Measurements from ENCODE around the gene ZNF513. TPM values are rescaled to one million over a fixed set of nuclear protein-coding genes. Genes with fewer than 3 reads are reported as not detected.
"Not testable (repeated sequence)": the region's sequence is repeated elsewhere in the genome, so short reads cannot be mapped to it uniquely, and the experiment has no call there.

Gene ZNF513
- 10 to 100 TPM; 15.6 to 16.7 TPM for total RNA-seq

GRCh38 chr2:27380626-27381545, at the start of gene ZNF513:
Gene ZNF513 (minus strand): TSS chr2:27380734. CDS start chr2:27380526, 208 bp downstream.
- H3K4me3 Mint-ChIP-seq: peak within 1 kb of the TSS; percentile 87
- H3K27me3 Mint-ChIP-seq: no peaks in the 10 kb centered on the region
- DNase-seq: peak; percentile 93
- peaks cover 37% of the 10 kb centered on the region for H3K4me1 Mint-ChIP-seq
- no peaks in the 10 kb centered on the region for H3K9me3 Mint-ChIP-seq
- H3K36me3 Mint-ChIP-seq (ENCODE audit: low read depth): peaks cover 80% of the 10 kb centered on the region
- CTCF ChIA-PET: interaction anchor here (0.6 to 3.4 kb wide), 5 partner anchors 10 to 303 kb away, joined by 3 to 14 read pairs (median 5); partner anchors contain the start of genes EIF2B4 and SNX17
- H3K27ac Mint-ChIP-seq: peak within 1 kb of the TSS; percentile 92
- POLR2A ChIA-PET: interaction anchor here (0.9 to 5.1 kb wide), 13 partner anchors 10 to 302 kb away, joined by 3 to 96 read pairs (median 10); partner anchors contain the start of genes CCDC121, EIF2B4, GPN1 and GTF3C2

DNA sequence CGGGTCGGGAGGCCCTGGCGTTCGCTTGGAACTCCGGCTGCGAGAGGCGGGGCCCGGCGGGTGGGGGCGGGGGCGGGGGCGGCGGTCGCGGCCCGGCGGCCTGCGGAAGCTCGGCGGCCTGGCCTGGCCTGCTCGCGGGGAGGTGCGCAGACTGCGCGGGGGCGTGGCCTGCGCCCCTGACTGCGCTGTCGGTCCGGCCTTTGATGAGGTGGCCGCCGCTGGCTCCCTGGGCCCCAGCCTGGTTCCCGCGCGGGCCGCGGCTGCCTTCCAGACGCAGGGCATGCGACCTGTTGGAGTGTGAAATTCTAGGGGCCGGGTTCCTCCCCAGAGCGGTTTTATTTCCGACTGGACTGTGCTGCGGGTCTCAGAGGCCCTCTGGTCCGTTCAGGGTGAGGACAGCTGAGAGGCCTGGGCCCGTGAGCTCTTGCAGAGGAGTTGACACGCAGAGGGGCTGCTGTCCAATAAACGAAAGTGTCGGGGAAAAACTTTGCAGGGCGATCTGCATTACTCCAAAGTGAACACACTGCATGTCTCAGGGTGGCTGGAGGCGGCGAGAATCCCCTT, 48.5 kb upstream of the ZNF513 start:
- Mint-ChIP-seq H3K27ac (peak overlapping the region; percentile 91), H3K4me3 (peak overlapping the region; percentile 98), H3K9me3 (no peaks in the 10 kb centered on the region), H3K36me3 (ENCODE audit: low read depth) (peaks cover 19% of the 10 kb centered on the region), H3K4me1 (peaks cover 30% of the 10 kb centered on the region), H3K27me3 (no peaks in the 10 kb centered on the region)
- POLR2A ChIA-PET: interaction anchor here (0.7 to 10.1 kb wide), 31 partner anchors 9 to 1323 kb away, joined by 3 to 155 read pairs (median 5); partner anchors contain the start of genes AGBL5, CAD, CCDC121 and EIF2B4
- CTCF ChIA-PET: interaction anchor here (1.0 to 5.4 kb wide), 8 partner anchors 20 to 259 kb away, joined by 3 to 36 read pairs (median 6); partner anchors contain the start of genes EIF2B4 and PPM1G
- peak; percentile 83 for DNase-seq

DNA sequence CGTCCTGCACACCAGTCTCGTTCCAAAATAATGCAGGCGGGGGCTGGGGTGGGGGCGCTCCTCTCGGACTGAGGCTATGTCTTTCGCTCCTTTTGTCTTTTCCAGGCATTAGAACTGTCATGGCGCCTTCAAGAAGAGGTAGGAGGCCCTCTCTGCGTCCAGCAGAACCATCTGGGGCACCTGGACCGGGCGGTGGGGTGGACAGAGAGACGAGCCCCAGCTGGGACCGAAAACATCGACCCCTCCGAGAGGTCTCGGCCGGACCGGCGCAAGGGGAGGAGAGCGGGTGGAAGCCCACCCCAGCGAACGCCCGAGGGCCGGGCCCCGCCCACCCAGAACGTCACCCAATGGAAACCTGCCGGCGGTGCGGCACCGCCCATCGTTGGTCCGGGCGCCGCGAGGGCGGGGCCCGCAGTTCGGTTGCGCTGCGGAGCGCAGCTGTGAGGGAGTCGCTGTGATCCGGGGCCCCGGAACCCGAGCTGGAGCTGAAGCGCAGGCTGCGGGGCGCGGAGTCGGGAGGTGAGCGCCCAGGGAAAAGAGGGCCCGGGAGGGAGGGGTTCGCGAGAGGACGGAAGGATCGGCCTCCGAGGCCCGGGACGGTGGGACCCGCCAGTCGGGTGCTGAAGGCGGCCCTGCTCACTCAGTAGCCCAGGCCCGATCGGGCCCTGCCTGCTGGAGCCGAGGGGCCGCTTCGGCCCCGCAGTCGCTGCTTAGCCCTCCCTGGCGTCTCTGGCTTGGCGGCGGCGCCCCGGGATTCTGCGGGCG, 47.9 kb upstream of the ZNF513 start, which contains the start of gene NRBP1:
NRBP1 (plus strand) TSS at position 419 of the 765 bp plus-strand sequence. CDS start 4,643 bp downstream, outside the sequence.
- H3K9me3 Mint-ChIP-seq: no peaks in the 10 kb centered on the region
- ChIA-PET CTCF (interaction anchor here (1.4 to 5.4 kb wide), 6 partner anchors 19 to 255 kb away, joined by 4 to 36 read pairs (median 12); partner anchors contain the start of genes EIF2B4 and PPM1G), POLR2A (interaction anchor here (0.9 to 10.1 kb wide), 23 partner anchors 8 to 1323 kb away, joined by 3 to 155 read pairs (median 8); partner anchors contain the start of genes AGBL5, CAD, CCDC121 and EIF2B4)
- peak within 1 kb of the TSS; percentile 92 for H3K27ac Mint-ChIP-seq
- peaks cover 13% of the 10 kb centered on the region for H3K36me3 Mint-ChIP-seq (ENCODE audit: low read depth)
- H3K4me3 Mint-ChIP-seq: peak within 1 kb of the TSS; percentile 98
- DNase-seq: peak; percentile 93
- peaks cover 26% of the 10 kb centered on the region for H3K4me1 Mint-ChIP-seq
- H3K27me3 Mint-ChIP-seq: no peaks in the 10 kb centered on the region

- POLR2A ChIA-PET: interaction anchor here (0.7 to 10.1 kb wide), 21 partner anchors 8 to 1324 kb away, joined by 3 to 155 read pairs (median 8); partner anchors contain the start of genes CAD, CCDC121, EIF2B4 and GPN1
- Mint-ChIP-seq H3K4me3 (peak overlapping the region; percentile 98), H3K36me3 (ENCODE audit: low read depth) (peaks cover 8% of the 10 kb centered on the region)
Measured at GRCh38 chr2:27427863-27428212, 47.3 kb upstream of the ZNF513 start.

GRCh38 chr2:27425039-27425438, 44.5 kb upstream of the ZNF513 start:
- CTCF ChIA-PET; H3K36me3 Mint-ChIP-seq (ENCODE audit: low read depth); H3K27ac Mint-ChIP-seq; DNase-seq; H3K27me3 Mint-ChIP-seq; H3K9me3 Mint-ChIP-seq; H3K4me3 Mint-ChIP-seq: not testable (repeated sequence)
- H3K4me1 Mint-ChIP-seq: peaks cover 14% of the 10 kb centered on the region
- POLR2A ChIA-PET: interaction anchor here (10.1 kb wide), 1 partner anchor 16 kb away, joined by 155 read pairs; the partner anchor contains the start of gene PPM1G

More at GRCh38 chr2:27427863-27428212, 47.3 kb upstream of the ZNF513 start:
- no peaks in the 10 kb centered on the region for H3K9me3 Mint-ChIP-seq
- CTCF ChIA-PET: interaction anchor here (1.9 to 5.4 kb wide), 4 partner anchors 19 to 255 kb away, joined by 4 to 36 read pairs (median 26); partner anchors contain the start of genes EIF2B4 and PPM1G
- DNase-seq: no peak
- peak overlapping the region; percentile 92 for H3K27ac Mint-ChIP-seq
- H3K27me3 Mint-ChIP-seq: no peaks in the 10 kb centered on the region
- peaks cover 26% of the 10 kb centered on the region for H3K4me1 Mint-ChIP-seq

GRCh38 chr2:27422958-27423357, 42.4 kb upstream of the ZNF513 start:
- peaks cover 2% of the 10 kb centered on the region for H3K27me3 Mint-ChIP-seq
- no peak for DNase-seq
- no peaks in the 10 kb centered on the region for H3K9me3 Mint-ChIP-seq
- no peak overlapping the region for H3K4me3 Mint-ChIP-seq
- no peaks in the 10 kb centered on the region for H3K36me3 Mint-ChIP-seq (ENCODE audit: low read depth)
- POLR2A ChIA-PET: interaction anchor here (10.1 kb wide), 1 partner anchor 14 kb away, joined by 155 read pairs; the partner anchor contains the start of gene PPM1G
- no peak overlapping the region for H3K27ac Mint-ChIP-seq
- CTCF ChIA-PET: no interaction called here
- peaks cover 7% of the 10 kb centered on the region for H3K4me1 Mint-ChIP-seq

DNA sequence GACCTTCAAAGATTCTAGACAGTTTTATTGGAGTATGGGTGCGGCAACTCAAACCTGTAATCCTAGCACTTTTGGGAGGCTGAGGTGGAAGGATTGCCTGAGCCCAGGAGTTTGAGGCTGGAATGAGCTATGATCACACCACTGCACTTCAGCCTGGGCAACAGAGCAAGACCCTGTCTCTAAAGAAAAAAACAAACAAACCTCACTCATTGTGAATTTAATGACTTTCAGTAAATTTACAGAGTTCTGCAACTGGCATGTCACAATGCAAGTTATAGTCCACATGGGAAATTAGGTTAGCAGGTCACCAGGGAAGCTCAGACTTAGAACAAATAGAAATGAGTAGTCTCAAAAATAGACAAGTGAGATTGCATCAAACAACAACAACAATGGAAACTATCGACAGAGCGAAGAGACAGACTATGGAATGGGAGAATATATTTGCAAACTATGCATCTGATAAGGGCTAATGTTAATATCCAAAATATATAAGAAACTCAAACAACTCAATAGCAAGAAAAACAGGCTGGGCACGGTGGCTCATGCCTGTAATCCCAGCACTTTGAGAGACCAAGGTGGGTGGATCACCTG, 41.2 kb upstream of the ZNF513 start:
- Mint-ChIP-seq H3K4me3 (no peak overlapping the region), H3K9me3 (no peaks in the 10 kb centered on the region), H3K27me3 (peaks cover 2% of the 10 kb centered on the region), H3K36me3 (ENCODE audit: low read depth) (no peaks in the 10 kb centered on the region), H3K4me1 (peaks cover 2% of the 10 kb centered on the region), H3K27ac (no peak overlapping the region)
- no peak for DNase-seq
- POLR2A ChIA-PET: interaction anchor here (0.7 to 1.5 kb wide), 2 partner anchors 10 to 13 kb away, joined by 3 to 6 read pairs; partner anchors contain the start of gene PPM1G
- CTCF ChIA-PET: interaction anchor here (1.7 kb wide), 1 partner anchor 9 kb away, joined by 4 read pairs; no protein-coding TSS in a partner anchor

DNA sequence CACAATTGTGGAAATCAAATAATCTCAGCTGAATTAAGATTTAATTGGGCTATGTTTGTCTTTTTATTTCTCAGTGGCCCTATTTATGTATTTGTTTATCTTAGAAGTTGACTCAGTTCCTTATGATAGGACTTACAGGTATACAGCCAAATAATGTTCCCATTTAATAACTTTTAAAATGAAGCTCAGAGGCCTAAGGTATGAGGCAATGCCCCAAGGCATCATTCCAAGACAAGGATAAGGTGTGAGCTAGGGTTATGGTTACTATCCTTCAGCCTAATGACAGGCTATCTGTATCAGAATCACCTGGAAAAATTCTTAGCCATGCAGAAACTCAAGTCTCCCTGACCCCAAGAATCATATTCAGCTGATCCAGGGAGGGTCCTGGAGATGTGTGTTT, 40.5 kb upstream of the ZNF513 start:
- peaks cover 2% of the 10 kb centered on the region for H3K27me3 Mint-ChIP-seq

DNA sequence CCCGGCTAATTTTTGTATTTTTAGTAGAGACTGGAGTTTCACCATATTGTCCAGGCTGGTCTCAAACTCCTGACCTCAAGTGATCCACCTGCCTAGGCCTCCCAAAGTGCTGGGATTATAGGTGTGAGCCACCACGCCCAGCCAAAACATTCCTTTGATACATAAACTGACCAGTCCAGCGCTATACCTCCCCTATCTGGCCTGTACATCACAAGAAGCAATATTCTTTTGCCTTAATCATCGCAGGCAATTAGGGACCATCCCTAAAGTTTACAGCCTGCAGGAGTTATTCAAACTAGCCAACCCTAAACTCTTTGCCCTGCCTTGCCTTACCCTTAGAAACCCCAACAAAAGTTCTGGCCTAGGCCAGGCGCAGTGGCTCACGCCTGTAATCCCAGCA, 35.6 kb upstream of the ZNF513 start:
- peaks cover 5% of the 10 kb centered on the region for H3K27me3 Mint-ChIP-seq
- POLR2A ChIA-PET: no interaction called here
- no peak for DNase-seq
- no peaks in the 10 kb centered on the region for H3K9me3 Mint-ChIP-seq
- no peak overlapping the region for H3K4me3 Mint-ChIP-seq
- CTCF ChIA-PET: no interaction called here
- H3K4me1 Mint-ChIP-seq: peaks cover 8% of the 10 kb centered on the region
- no peak overlapping the region for H3K27ac Mint-ChIP-seq
- H3K36me3 Mint-ChIP-seq (ENCODE audit: low read depth): peaks cover 2% of the 10 kb centered on the region

More for the DNA sequence above, 40.5 kb upstream of the ZNF513 start:
- Mint-ChIP-seq H3K4me3 (no peak overlapping the region), H3K9me3 (no peaks in the 10 kb centered on the region), H3K4me1 (no peaks in the 10 kb centered on the region), H3K27ac (no peak overlapping the region), H3K36me3 (ENCODE audit: low read depth) (no peaks in the 10 kb centered on the region)
- no peak for DNase-seq
- POLR2A ChIA-PET: interaction anchor here (0.7 to 2.2 kb wide), 3 partner anchors 10 to 12 kb away, joined by 3 to 6 read pairs (median 6); partner anchors contain the start of gene PPM1G
- CTCF ChIA-PET: interaction anchor here (1.7 kb wide), 1 partner anchor 10 kb away, joined by 4 read pairs; no protein-coding TSS in a partner anchor

DNA sequence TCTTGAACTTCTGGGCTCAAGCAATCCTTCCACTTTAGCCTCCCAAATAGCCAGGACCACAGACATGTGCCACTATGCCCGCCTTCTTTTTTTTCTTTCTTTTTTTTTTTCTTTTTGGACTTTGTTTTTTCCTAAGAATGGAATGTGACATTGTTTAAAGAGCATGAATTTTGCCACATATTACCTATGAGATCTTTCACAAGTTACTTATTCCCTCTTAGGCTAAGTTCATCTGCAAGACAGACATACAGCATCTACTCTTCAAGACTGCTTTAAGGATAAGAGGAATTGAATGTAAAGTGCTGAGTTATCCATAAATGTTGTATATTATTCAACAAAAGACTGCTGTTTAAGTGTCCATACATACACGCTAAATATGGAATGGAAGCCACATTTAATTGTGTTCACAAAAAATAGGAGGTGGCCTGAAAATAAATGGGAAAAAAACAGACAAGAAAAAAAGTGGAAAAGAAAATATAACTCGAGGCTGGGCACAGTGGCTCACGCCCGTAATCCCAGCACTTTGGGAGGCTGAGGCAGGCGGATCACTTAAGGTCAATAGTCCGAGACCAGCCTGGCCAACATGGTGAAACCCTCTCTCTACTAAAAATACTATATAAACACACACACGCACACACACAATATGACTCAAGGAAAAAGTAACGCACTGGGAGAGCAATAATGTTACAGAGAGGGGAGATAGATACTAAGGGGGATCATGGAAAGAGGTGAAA, 32.1 kb upstream of the ZNF513 start:
- Mint-ChIP-seq H3K4me1 (peaks cover 23% of the 10 kb centered on the region), H3K36me3 (ENCODE audit: low read depth) (peaks cover 11% of the 10 kb centered on the region), H3K27me3 (peaks cover 5% of the 10 kb centered on the region), H3K4me3 (no peak overlapping the region), H3K9me3 (no peaks in the 10 kb centered on the region), H3K27ac (no peak overlapping the region)
- DNase-seq: no peak
- ChIA-PET CTCF (no interaction called here), POLR2A (no interaction called here)
